ENCODE results near the gene HOXD1. TPM values are rescaled to one million over a fixed set of nuclear protein-coding genes. Genes with fewer than 3 reads are reported as not detected.

The HOXD1 gene
- total RNA-seq, 1 experiment from 2014 or later = not detected

DNA sequence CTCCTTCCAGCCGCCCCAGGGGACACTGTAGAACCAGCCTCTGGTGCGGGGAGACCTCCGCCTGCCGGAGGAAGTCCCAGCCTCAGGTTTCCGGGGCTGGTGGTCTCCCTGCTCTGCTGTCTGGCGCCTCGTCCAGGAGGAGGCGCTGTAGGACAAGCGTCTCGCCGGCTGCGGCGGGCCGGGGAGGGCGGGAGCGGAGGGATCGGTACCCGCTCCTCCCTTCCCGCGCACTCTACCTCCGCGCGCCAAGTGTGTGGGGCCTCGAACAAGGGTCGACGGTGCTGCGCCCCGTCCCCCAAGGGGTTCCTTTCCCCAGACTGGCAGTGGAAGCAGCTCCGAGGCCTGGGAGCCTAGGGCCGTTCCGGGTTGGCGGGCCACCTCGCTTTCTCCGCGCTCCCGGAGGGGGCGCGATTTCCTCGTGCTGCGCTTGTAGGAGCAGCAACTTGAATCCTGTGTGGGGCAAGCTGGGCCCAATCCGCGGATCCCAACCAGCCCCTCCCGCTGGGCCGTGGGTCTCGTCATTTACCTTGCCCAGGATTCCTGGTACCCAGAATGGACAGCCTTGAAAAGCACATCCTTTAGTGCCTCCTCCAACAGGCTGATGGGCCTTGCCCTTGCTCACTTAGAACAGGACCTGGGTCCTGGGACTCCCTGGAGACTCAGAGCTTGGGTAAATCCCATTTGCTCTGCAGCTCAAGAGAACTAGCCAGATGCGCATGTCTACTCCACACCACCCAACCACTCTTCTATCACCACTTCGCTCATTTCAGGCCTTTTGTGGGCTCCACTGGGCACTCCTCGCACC is 47.8 kb upstream of the HOXD1 start:
- peaks cover 6% of the 10 kb centered on the region for H3K27me3 Mint-ChIP-seq (ENCODE audit: unreplicated experiment)
- H3K27ac Mint-ChIP-seq (ENCODE audit: unreplicated experiment) = no peak overlapping the region
- H3K9me3 Mint-ChIP-seq (ENCODE audit: low read depth, unreplicated experiment) = no peaks in the 10 kb centered on the region
- CTCF ChIA-PET = interaction anchor here (0.6 to 3.3 kb wide), 16 partner anchors 9 to 1344 kb away, joined by 3 to 87 read pairs (median 4); no protein-coding TSS in a partner anchor
- intact Hi-C loops (cut with micrococcal nuclease; ENCODE audit: unreplicated experiment) = loop anchor here (1.0 to 5.0 kb wide), 6 partner anchors 132 to 512 kb away; no protein-coding TSS in a partner anchor
- peak; percentile 89 for DNase-seq
- TF ChIP-seq, protein P1, sequence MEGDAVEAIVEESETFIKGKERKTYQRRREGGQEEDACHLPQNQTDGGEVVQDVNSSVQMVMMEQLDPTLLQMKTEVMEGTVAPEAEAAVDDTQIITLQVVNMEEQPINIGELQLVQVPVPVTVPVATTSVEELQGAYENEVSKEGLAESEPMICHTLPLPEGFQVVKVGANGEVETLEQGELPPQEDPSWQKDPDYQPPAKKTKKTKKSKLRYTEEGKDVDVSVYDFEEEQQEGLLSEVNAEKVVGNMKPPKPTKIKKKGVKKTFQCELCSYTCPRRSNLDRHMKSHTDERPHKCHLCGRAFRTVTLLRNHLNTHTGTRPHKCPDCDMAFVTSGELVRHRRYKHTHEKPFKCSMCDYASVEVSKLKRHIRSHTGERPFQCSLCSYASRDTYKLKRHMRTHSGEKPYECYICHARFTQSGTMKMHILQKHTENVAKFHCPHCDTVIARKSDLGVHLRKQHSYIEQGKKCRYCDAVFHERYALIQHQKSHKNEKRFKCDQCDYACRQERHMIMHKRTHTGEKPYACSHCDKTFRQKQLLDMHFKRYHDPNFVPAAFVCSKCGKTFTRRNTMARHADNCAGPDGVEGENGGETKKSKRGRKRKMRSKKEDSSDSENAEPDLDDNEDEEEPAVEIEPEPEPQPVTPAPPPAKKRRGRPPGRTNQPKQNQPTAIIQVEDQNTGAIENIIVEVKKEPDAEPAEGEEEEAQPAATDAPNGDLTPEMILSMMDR (IDR thresholded peaks at IDR 0.05; ENCODE audit: unreplicated experiment) = peak; percentile 99
- no TSS peak for BruUV-seq (replicated peaks)
- no peaks in the 10 kb centered on the region for H3K4me1 Mint-ChIP-seq (ENCODE audit: low read depth, unreplicated experiment)
- no peaks in the 10 kb centered on the region for H3K36me3 Mint-ChIP-seq (ENCODE audit: insufficient read depth, unreplicated experiment)
- H3K4me3 Mint-ChIP-seq (ENCODE audit: low read depth, unreplicated experiment) = peak overlapping the region; percentile 70

DNA sequence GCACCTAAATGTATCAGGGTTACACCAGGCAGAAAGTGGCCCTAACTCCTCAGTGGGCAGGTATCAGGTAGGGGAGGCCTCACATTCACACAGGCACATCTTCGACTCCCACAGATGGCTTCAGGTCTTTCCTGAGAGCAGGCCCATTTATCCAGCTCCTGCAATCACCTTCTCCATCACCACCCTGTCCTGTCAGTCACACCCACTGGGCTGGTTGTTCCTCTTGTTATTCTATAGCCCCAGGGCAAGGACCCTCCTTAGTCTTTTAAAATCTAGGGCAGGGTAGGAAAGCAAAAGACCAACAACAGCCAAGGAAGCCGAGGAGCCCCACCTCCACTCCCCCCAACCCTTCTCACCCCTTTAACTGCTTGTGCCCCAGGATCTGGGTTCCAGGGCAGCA is 46.2 kb upstream of the HOXD1 start:
- DNase-seq = no peak
- CTCF ChIA-PET = interaction anchor here (3.3 kb wide), 1 partner anchor 313 kb away, joined by 87 read pairs; no protein-coding TSS in a partner anchor
- Mint-ChIP-seq H3K9me3 (ENCODE audit: low read depth, unreplicated experiment) (no peaks in the 10 kb centered on the region), H3K27me3 (ENCODE audit: unreplicated experiment) (peaks cover 14% of the 10 kb centered on the region), H3K4me3 (ENCODE audit: low read depth, unreplicated experiment) (no peak overlapping the region), H3K27ac (ENCODE audit: unreplicated experiment) (no peak overlapping the region), H3K4me1 (ENCODE audit: low read depth, unreplicated experiment) (no peaks in the 10 kb centered on the region), H3K36me3 (ENCODE audit: insufficient read depth, unreplicated experiment) (no peaks in the 10 kb centered on the region)
- intact Hi-C loops (cut with micrococcal nuclease; ENCODE audit: unreplicated experiment) = loop anchor here (5.0 kb wide), 1 partner anchor 130 kb away; no protein-coding TSS in a partner anchor
- no TSS peak for BruUV-seq (replicated peaks)
- TF ChIP-seq, protein P1 (IDR thresholded peaks at IDR 0.05; ENCODE audit: unreplicated experiment) = no peak

DNA sequence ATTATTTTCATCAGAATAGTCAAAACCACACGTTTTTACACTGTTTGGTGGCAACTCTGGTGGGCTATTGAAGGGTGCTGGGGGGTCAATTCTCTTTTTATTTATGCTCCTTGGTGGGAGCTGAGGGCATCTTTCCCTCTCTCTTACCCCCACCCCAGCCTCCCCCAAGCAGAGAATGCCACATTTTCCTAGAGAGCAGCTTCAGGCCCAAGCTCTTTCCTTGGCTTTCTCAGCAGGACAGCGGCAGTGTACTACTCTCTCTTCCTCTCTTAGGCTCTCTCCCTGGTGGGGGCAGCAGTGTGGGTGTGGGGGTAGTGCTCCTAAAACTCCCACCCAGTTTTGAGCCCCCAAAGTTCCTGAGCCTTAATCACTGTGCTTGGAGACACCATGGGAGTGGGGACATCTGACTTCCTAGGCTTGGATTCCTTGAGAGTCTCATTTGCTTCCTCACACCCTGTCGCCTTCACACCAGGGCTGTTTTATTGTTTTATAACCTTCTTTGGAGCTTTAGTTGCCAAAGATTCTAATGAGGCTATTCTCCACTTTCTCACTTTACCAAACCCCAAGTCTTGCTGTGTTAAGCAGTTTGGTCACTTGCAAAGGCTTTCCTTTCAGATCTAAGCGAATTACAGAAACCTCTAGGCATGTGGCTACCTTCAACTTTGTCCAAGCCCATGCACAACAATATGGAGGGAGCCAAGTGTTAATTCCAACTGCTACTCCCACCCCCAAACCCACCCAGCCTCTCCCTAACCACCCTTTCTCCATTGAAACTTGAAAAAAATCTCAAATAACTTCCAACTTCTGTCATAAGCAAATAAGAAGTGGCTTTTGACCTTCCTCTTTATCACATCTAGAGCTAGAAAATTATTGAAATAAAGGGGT is 43.1 kb upstream of the HOXD1 start:
- no peak overlapping the region for H3K27ac Mint-ChIP-seq (ENCODE audit: unreplicated experiment)
- DNase-seq = no peak
- H3K27me3 Mint-ChIP-seq (ENCODE audit: unreplicated experiment) = peaks cover 14% of the 10 kb centered on the region
- no peaks in the 10 kb centered on the region for H3K9me3 Mint-ChIP-seq (ENCODE audit: low read depth, unreplicated experiment)
- TF ChIP-seq, protein P1 (IDR thresholded peaks at IDR 0.05; ENCODE audit: unreplicated experiment) = no peak
- intact Hi-C loops (cut with micrococcal nuclease; ENCODE audit: unreplicated experiment) = no loop called here
- CTCF ChIA-PET = interaction anchor here (0.6 to 2.5 kb wide), 3 partner anchors 310 to 543 kb away, joined by 4 to 7 read pairs (median 6); no protein-coding TSS in a partner anchor
- no TSS peak for BruUV-seq (replicated peaks)
- H3K36me3 Mint-ChIP-seq (ENCODE audit: insufficient read depth, unreplicated experiment) = no peaks in the 10 kb centered on the region
- H3K4me3 Mint-ChIP-seq (ENCODE audit: low read depth, unreplicated experiment) = no peak overlapping the region
- H3K4me1 Mint-ChIP-seq (ENCODE audit: low read depth, unreplicated experiment) = no peaks in the 10 kb centered on the region

DNA sequence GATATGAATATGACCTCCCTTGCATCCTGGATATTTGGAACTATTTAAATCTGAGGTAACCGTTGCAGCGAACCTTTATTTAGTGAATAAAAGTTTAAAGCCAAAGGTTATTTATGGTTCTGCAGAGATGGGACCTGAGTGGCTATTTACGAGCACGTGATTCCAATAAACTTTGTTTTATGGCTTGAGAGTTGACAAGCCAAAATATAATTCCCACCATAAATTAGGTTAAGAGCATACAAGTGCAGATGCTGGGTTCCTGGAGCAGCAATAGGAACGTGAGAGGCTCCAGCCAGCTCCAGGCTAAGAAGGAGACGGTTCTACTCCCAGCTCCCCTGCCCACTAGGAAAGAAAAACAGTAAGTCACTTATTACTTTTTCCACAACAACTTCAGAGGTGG is 42.4 kb upstream of the HOXD1 start:
- TF ChIP-seq, protein P1 (IDR thresholded peaks at IDR 0.05; ENCODE audit: unreplicated experiment) = no peak
- Mint-ChIP-seq H3K27me3 (ENCODE audit: unreplicated experiment) (peaks cover 14% of the 10 kb centered on the region), H3K4me1 (ENCODE audit: low read depth, unreplicated experiment) (no peaks in the 10 kb centered on the region), H3K9me3 (ENCODE audit: low read depth, unreplicated experiment) (no peaks in the 10 kb centered on the region), H3K27ac (ENCODE audit: unreplicated experiment) (no peak overlapping the region), H3K36me3 (ENCODE audit: insufficient read depth, unreplicated experiment) (no peaks in the 10 kb centered on the region), H3K4me3 (ENCODE audit: low read depth, unreplicated experiment) (no peak overlapping the region)
- no TSS peak for BruUV-seq (replicated peaks)
- intact Hi-C loops (cut with micrococcal nuclease; ENCODE audit: unreplicated experiment) = no loop called here
- DNase-seq = no peak
- CTCF ChIA-PET = interaction anchor here (0.6 kb wide), 2 partner anchors 409 to 542 kb away, joined by 4 to 6 read pairs; no protein-coding TSS in a partner anchor
